Muscle layer of colon (tissue), 2 donors: Measurements from ENCODE around the gene ADD2.

Source experiments
- H3K27ac ChIP-seq: one replicate; pipeline ENCODE4 v1.7.0; 2013; ENCODE audit warnings: low read depth, mild to moderate bottlenecking, low read length, moderate library complexity
- H3K27me3 ChIP-seq, 2 donors: one replicate each; pipeline ENCODE4 v1.7.0; 2013; ENCODE audit warnings: low read length in 2 of 2, mild to moderate bottlenecking in 2 of 2; ENCODE audit not compliant: insufficient read depth in 2 of 2, control insufficient read depth in 1 of 2
- H3K36me3 ChIP-seq: one replicate; pipeline ENCODE4 v1.7.0; 2013; ENCODE audit warnings: mild to moderate bottlenecking, low read length; ENCODE audit not compliant: insufficient read depth
- H3K4me1 ChIP-seq: one replicate; pipeline ENCODE4 v1.7.0; 2013; ENCODE audit warnings: mild to moderate bottlenecking, low read length; ENCODE audit not compliant: insufficient read depth
- H3K4me3 ChIP-seq, 2 donors: one replicate each; pipeline ENCODE4 v1.7.0; 2013; ENCODE audit warnings: low read length in 2 of 2, low read depth in 1 of 2, mild to moderate bottlenecking in 1 of 2, moderate library complexity in 1 of 2
- H3K9ac ChIP-seq: one replicate; pipeline ENCODE4 v1.7.0; 2013; ENCODE audit warnings: low read length
- H3K9me3 ChIP-seq: one replicate; pipeline ENCODE4 v1.7.0; 2013; ENCODE audit warnings: mild to moderate bottlenecking, low read length
- donor health status: abdominal sarcoma.
- donor health status: Adenocarcinoma of cecum.

Gene ADD2

GRCh38 chr2:70706026-70706795 lies 61.8 kb downstream of the ADD2 start:
- no peaks in the 10 kb centered on the region for H3K36me3 ChIP-seq
- H3K9ac ChIP-seq: no peak overlapping the region
- no peak overlapping the region for H3K27ac ChIP-seq
- no peaks in the 10 kb centered on the region for H3K27me3 ChIP-seq
- no peaks in the 10 kb centered on the region for H3K9me3 ChIP-seq
- H3K4me1 ChIP-seq: no peaks in the 10 kb centered on the region
- no peak overlapping the region for H3K4me3 ChIP-seq

- no peaks in the 10 kb centered on the region for H3K27me3 ChIP-seq
- H3K9me3 ChIP-seq: no peaks in the 10 kb centered on the region
- no peak overlapping the region for H3K9ac ChIP-seq
- no peaks in the 10 kb centered on the region for H3K36me3 ChIP-seq
- no peak overlapping the region for H3K27ac ChIP-seq
- no peaks in the 10 kb centered on the region for H3K4me1 ChIP-seq
- H3K4me3 ChIP-seq: no peak overlapping the region
These were observed 62.7 kb downstream of the ADD2 start for GRCh38 chr2:70705160-70705850.

- Histone ChIP-seq H3K27ac (no peak overlapping the region), H3K4me1 (no peaks in the 10 kb centered on the region), H3K9ac (no peak overlapping the region), H3K9me3 (no peaks in the 10 kb centered on the region), H3K36me3 (no peaks in the 10 kb centered on the region), H3K27me3 (no peaks in the 10 kb centered on the region), H3K4me3 (no peak overlapping the region)
These were observed 64.0 kb downstream of the ADD2 start for GRCh38 chr2:70703900-70704549.

- no peaks in the 10 kb centered on the region for H3K9me3 ChIP-seq
- no peak overlapping the region for H3K27ac ChIP-seq
- H3K4me3 ChIP-seq: no peak overlapping the region
- no peak overlapping the region for H3K9ac ChIP-seq
- H3K36me3 ChIP-seq: no peaks in the 10 kb centered on the region
- no peaks in the 10 kb centered on the region for H3K27me3 ChIP-seq
- no peaks in the 10 kb centered on the region for H3K4me1 ChIP-seq
These were observed 65.1 kb downstream of the ADD2 start for GRCh38 chr2:70702711-70703395.

GRCh38 chr2:70698847-70699246 lies 69.2 kb downstream of the ADD2 start:
- Histone ChIP-seq H3K27ac (no peak overlapping the region), H3K9me3 (no peaks in the 10 kb centered on the region), H3K9ac (no peak overlapping the region), H3K36me3 (no peaks in the 10 kb centered on the region), H3K27me3 (no peaks in the 10 kb centered on the region), H3K4me3 (no peak overlapping the region), H3K4me1 (no peaks in the 10 kb centered on the region)

- Histone ChIP-seq H3K27ac (no peak overlapping the region), H3K4me3 (no peak overlapping the region), H3K36me3 (no peaks in the 10 kb centered on the region)
These were observed 70.2 kb downstream of the ADD2 start for GRCh38 chr2:70697603-70698383.

GRCh38 chr2:70696142-70696541 lies 71.9 kb downstream of the ADD2 start:
- Histone ChIP-seq H3K9ac (no peak overlapping the region), H3K27me3 (no peaks in the 10 kb centered on the region), H3K27ac (no peak overlapping the region), H3K36me3 (no peaks in the 10 kb centered on the region), H3K4me1 (no peaks in the 10 kb centered on the region), H3K4me3 (no peak overlapping the region), H3K9me3 (no peaks in the 10 kb centered on the region)

More at GRCh38 chr2:70697603-70698383, 70.2 kb downstream of the ADD2 start:
- Histone ChIP-seq H3K9me3 (no peaks in the 10 kb centered on the region), H3K4me1 (no peaks in the 10 kb centered on the region), H3K9ac (no peak overlapping the region), H3K27me3 (no peaks in the 10 kb centered on the region)

GRCh38 chr2:70692256-70692655 lies 75.7 kb downstream of the ADD2 start:
- H3K9ac ChIP-seq: no peak overlapping the region

GRCh38 chr2:70691497-70692140 lies 76.4 kb downstream of the ADD2 start:
- no peak overlapping the region for H3K27ac ChIP-seq
- H3K4me1 ChIP-seq: no peaks in the 10 kb centered on the region
- H3K36me3 ChIP-seq: no peaks in the 10 kb centered on the region
- H3K27me3 ChIP-seq: no peaks in the 10 kb centered on the region
- H3K9me3 ChIP-seq: no peaks in the 10 kb centered on the region
- H3K9ac ChIP-seq: no peak overlapping the region
- H3K4me3 ChIP-seq: no peak overlapping the region

More at GRCh38 chr2:70692256-70692655, 75.7 kb downstream of the ADD2 start:
- no peaks in the 10 kb centered on the region for H3K36me3 ChIP-seq
- H3K9me3 ChIP-seq: no peaks in the 10 kb centered on the region
- H3K4me1 ChIP-seq: no peaks in the 10 kb centered on the region
- H3K27me3 ChIP-seq: no peaks in the 10 kb centered on the region
- H3K4me3 ChIP-seq: no peak overlapping the region
- no peak overlapping the region for H3K27ac ChIP-seq

GRCh38 chr2:70690846-70691245 lies 77.2 kb downstream of the ADD2 start:
- Histone ChIP-seq H3K27ac (no peak overlapping the region), H3K9ac (no peak overlapping the region), H3K4me3 (no peak overlapping the region), H3K27me3 (no peaks in the 10 kb centered on the region), H3K4me1 (no peaks in the 10 kb centered on the region), H3K36me3 (no peaks in the 10 kb centered on the region), H3K9me3 (no peaks in the 10 kb centered on the region)
